Heart left ventricle (tissue), 13 donors: ENCODE data around the gene ZMAT5.

Experiments
- CTCF ChIP-seq, 12 donors: fragments of 200-600 bp; sonication (generic) in 4 of 12; IDR thresholded peaks; one replicate each; pipeline versions ENCODE4 v1.5.0 to v1.8.0; 2018 to 2022; ENCODE audit warnings: antibody characterized with exemption in 12 of 12, mild to moderate bottlenecking in 5 of 12
- POLR2A ChIP-seq, 2 donors: fragments of 450-650 bp; IDR thresholded peaks; one replicate each; pipeline ENCODE4 v1.6.1; 2017; ENCODE audit warnings: antibody characterized with exemption in 2 of 2, mild to moderate bottlenecking in 2 of 2, moderate library complexity in 2 of 2
- donor health status: ischemic (EF 13 %, LVEDD 7.1; RV severe dilation, severe dysfunction).
- donor health status: DM: no; HTN: yes; CAD: no.
- donor health status: DM: no; HTN: no; CAD: no.
- donor health status: ischemic (EF 25% LVEDD 6.9; RV normal size, moderate dysfunction).
- donor health status: ischemic (EF 25% LVEDD 5.7; RV mildly dilated, moderate dysfunction).
- donor health status: ischemic (EF 35%, LVEDD 5.7; RV mildly dilated, moderate dysfunction).
- donor health status: nonischemic (EF 11% LVEDD 7.7; RV severe dilation, severe dysfunction).
- donor health status: DM: yes; HTN: yes; CAD: no.
- donor health status: PGD.
- donor health status: ischemic (EF 29% LVEDD 5.4; RV normal size, mild dysfunction).
- donor health status: nonischemic (EF 23%, LVEDD 6.1; RV moderate dilation, normal function).

DNA sequence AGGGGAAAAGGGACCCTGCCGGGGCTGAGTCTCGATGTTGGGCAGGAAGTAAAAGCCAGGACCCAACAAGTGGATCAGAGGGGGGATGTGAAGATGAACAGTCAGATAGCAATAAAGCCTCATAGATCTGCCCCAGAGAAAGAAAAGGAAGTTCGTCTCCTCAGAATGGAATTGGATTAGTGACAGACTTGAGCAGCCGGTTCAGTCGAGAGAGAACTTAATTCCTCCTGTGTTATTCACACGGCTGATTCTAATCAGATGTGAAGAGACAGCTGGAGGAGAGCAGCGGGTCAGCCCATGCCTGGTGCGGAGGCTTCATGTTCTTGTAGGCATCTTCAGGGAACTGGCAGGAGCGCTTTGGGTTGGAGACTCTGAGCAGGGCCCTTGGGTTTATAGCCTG lies 76.3 kb downstream of the ZMAT5 start:
- TF ChIP-seq CTCF (IDR thresholded peaks at IDR 0.05) (no peak), POLR2A (IDR thresholded peaks at IDR 0.05) (no peak)
